Measurements from ENCODE around the gene DOCK3.

Gene DOCK3

DNA sequence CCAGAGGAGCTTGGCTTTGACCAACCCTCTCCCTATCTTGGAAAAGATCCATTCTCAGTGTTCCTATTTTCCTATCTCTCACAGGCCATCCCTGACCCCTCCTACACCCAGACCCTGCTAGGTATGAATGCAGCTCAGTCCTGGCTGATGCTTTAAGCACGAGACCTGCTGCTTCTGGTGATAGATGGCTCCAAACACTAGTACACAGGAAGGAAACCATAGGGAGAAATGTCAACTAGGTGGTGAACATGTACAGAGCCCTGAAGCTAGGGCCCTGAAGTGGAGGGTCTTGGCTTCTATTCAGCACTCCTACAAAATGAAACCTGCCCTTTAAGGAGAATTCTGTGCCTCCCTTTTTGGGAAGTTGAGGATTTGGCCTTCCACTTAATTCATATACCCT lies 662.9 kb downstream of the DOCK3 start:
- TF ChIP-seq FOXP2 (optimal IDR thresholded peaks at IDR 0.05; ENCODE audit: borderline replicate concordance, extremely low read depth, extremely low read length, insufficient read depth) (no peak), TAF1 (IDR thresholded peaks at IDR 0.05; ENCODE audit: borderline replicate concordance, insufficient read depth, low read length) (no peak), SIN3A (IDR thresholded peaks at IDR 0.05; ENCODE audit: borderline replicate concordance, insufficient read depth, low read length) (no peak), POLR2AphosphoS5 (IDR thresholded peaks at IDR 0.05; ENCODE audit: low read depth, low read length) (no peak), REST (IDR thresholded peaks at IDR 0.05; ENCODE audit: insufficient read depth in 1 of 2, low read depth in 2 of 2, low read length in 2 of 2) (no peak)

GRCh38 chr3:51338632-51339031 lies 663.9 kb downstream of the DOCK3 start:
- TF ChIP-seq POLR2AphosphoS5 (IDR thresholded peaks at IDR 0.05; ENCODE audit: low read depth, low read length), result no peak
- no peak for TF ChIP-seq FOXP2 (optimal IDR thresholded peaks at IDR 0.05; ENCODE audit: borderline replicate concordance, extremely low read depth, extremely low read length, insufficient read depth)
- TF ChIP-seq SIN3A (IDR thresholded peaks at IDR 0.05; ENCODE audit: borderline replicate concordance, insufficient read depth, low read length), result no peak
- TF ChIP-seq REST (IDR thresholded peaks at IDR 0.05; ENCODE audit: insufficient read depth in 1 of 2, low read depth in 2 of 2, low read length in 2 of 2), result no peak
- no peak for TF ChIP-seq TAF1 (IDR thresholded peaks at IDR 0.05; ENCODE audit: borderline replicate concordance, insufficient read depth, low read length)

DNA sequence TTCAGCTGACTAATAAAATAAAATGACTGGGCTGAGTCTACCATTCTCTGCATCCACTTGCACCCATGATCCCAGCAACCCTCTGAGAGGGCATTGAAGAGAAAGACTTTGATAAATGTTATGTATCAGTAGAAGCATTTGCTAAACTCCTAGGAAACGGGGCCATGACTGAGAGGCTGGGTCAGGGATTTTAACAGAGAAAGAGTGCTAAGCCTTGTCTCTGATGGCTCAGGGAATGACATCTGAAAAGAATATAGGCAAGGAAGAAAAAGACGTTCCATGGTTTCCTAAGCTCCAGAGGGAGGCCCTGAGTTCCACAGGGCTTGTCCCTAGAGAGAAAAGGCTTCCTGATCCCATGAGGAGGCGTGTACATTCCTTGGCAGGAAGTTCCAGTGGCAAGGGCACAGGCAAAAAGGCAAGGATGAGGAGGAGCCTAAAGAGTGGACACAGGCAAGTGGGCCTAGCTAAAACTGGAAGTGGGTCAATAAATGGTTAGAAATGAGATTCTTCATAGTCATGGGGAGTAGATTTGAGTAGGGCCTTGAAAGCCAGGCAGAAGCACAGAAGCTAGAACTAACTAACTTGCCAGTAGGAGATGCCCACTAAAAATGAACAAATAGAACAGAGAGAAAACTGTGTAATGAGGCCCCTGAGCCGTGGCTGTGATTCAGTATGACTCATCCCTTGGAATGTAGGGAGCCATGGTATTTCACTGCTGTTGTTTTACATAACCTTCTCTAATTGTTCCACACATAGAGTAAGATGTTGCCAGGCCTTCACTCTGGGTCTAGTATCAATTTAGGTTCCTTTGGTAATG lies 665.5 kb downstream of the DOCK3 start:
- TF ChIP-seq SIN3A (IDR thresholded peaks at IDR 0.05; ENCODE audit: borderline replicate concordance, insufficient read depth, low read length) (no peak), REST (IDR thresholded peaks at IDR 0.05; ENCODE audit: insufficient read depth in 1 of 2, low read depth in 2 of 2, low read length in 2 of 2) (no peak), TAF1 (IDR thresholded peaks at IDR 0.05; ENCODE audit: borderline replicate concordance, insufficient read depth, low read length) (no peak), POLR2AphosphoS5 (IDR thresholded peaks at IDR 0.05; ENCODE audit: low read depth, low read length) (no peak), FOXP2 (optimal IDR thresholded peaks at IDR 0.05; ENCODE audit: borderline replicate concordance, extremely low read depth, extremely low read length, insufficient read depth) (no peak)

DNA sequence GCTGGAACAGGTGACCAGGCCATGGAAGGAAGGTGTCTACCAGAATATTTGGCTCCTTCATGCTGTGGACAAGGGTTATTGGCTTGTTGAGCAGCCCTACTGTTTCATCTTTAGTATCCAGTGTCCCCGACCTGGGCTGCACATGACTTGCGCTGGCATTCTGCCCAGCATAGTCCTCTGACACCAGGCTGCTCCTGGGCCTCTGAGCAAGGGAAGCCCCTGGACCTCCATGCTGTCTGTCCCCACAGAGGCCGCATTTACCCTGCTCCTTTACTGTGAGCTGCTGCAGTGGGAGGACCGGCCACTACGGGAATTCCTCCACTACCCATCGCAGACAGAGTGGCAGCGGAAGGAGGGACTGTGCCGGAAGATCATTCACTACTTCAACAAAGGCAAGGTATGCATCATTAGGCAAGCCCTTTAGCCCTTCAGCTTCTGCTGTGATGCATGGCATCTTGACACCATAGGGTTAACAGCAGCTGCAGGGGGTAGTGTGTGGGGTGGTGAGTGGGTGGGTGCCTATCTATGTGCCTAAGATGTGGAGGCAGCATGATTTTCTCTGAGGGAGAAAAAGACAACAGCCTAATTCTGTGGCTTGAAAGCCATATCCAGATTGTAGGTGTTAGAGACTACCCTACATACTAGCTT lies 666.4 kb downstream of the DOCK3 start:
- TF ChIP-seq POLR2AphosphoS5 (IDR thresholded peaks at IDR 0.05; ENCODE audit: low read depth, low read length) (no peak), TAF1 (IDR thresholded peaks at IDR 0.05; ENCODE audit: borderline replicate concordance, insufficient read depth, low read length) (no peak), REST (IDR thresholded peaks at IDR 0.05; ENCODE audit: insufficient read depth in 1 of 2, low read depth in 2 of 2, low read length in 2 of 2) (no peak), FOXP2 (optimal IDR thresholded peaks at IDR 0.05; ENCODE audit: borderline replicate concordance, extremely low read depth, extremely low read length, insufficient read depth) (no peak), SIN3A (IDR thresholded peaks at IDR 0.05; ENCODE audit: borderline replicate concordance, insufficient read depth, low read length) (no peak)

Data from PFSK-1 (cell line).